Lower leg skin (tissue), 3 donors: ENCODE results near the gene REC8.
"Not testable (repeated sequence)": the region's sequence is repeated elsewhere in the genome, so short reads cannot be mapped to it uniquely, and the experiment has no call there.

Experiments
- CTCF ChIP-seq, 3 donors: fragments of 450-650 bp; IDR thresholded peaks; one replicate each; pipeline ENCODE4 v1.5.1; 2016; ENCODE audit warnings: antibody characterized with exemption in 3 of 3, mild to moderate bottlenecking in 3 of 3, moderate library complexity in 2 of 3
- POLR2A ChIP-seq, 2 donors: fragments of 450-650 bp; IDR thresholded peaks; one replicate each; pipeline ENCODE4 v1.6.1; 2016 to 2017; ENCODE audit warnings: antibody characterized with exemption in 2 of 2, mild to moderate bottlenecking in 1 of 2, moderate library complexity in 1 of 2

- TF ChIP-seq CTCF, POLR2A (IDR thresholded peaks at IDR 0.05): not testable (repeated sequence)
These were observed 51.1 kb downstream of the REC8 start for GRCh38 chr14:24222987-24223386.
